RWPE1 (cell line): Measurements from ENCODE around the gene SDHA.

Experiments used
- CTCF ChIA-PET: fragments of 350-600 bp; sonication (Branson Sonifier 250); formaldehyde crosslinking; extraction: SDS; loops from one replicate; lab custom pipeline; 2021; lab: Yijun Ruan, JAX
- POLR2A ChIA-PET: fragments of 400-600 bp; formaldehyde crosslinking; extraction: SDS; loops from one replicate; lab custom pipeline; 2020; ENCODE audit warnings: antibody characterized with exemption; ENCODE audit not compliant: low non-redundant PET; lab: Yijun Ruan, JAX
- DNase-seq: peaks from one replicate; pipeline ENCODE4 v3.0.0; 2012; ENCODE audit warnings: low spot score
- H3K27ac ChIP-seq: fragments of 450-650 bp; 2 replicates; pipeline ENCODE4 v1.5.1; 2017
- CTCF ChIP-seq: fragments of 450-650 bp; conservative IDR thresholded peaks from 2 replicates; pipeline ENCODE4 v1.5.1; 2017; ENCODE audit warnings: low read depth, mild to moderate bottlenecking

SDHA gene

GRCh38 chr5:217494-218456 is at the start of gene SDHA, which contains the start of gene CCDC127:
SDHA (plus strand) TSS chr5:218320; CDS start chr5:218356, 36 bp downstream.
CCDC127 (minus strand) TSS chr5:218153; CDS start chr5:216849, 1,304 bp downstream.
- H3K27ac ChIP-seq = peak within 1 kb of the TSS; percentile 88
- TF ChIP-seq CTCF = peak; percentile 65
- DNase-seq = peak; percentile 100
- CTCF ChIA-PET = interaction anchor here (0.7 to 0.9 kb wide), 2 partner anchors 19 to 28 kb away, joined by 3 to 5 read pairs; no protein-coding TSS in a partner anchor
- POLR2A ChIA-PET = interaction anchor here (0.6 kb wide), 1 partner anchor 985 kb away, joined by 4 read pairs; no protein-coding TSS in a partner anchor

GRCh38 chr5:169071-169727 is 48.9 kb upstream of the SDHA start:
- H3K27ac ChIP-seq = no peak overlapping the region
- POLR2A ChIA-PET = no interaction called here
- no peak for DNase-seq
- no peak for TF ChIP-seq CTCF
- CTCF ChIA-PET = no interaction called here

- CTCF ChIA-PET = no interaction called here
- POLR2A ChIA-PET = no interaction called here
- H3K27ac ChIP-seq = no peak overlapping the region
- no peak for DNase-seq
- TF ChIP-seq CTCF = no peak
These were observed 48.4 kb upstream of the SDHA start for GRCh38 chr5:169728-170094.

- H3K27ac ChIP-seq = no peak overlapping the region
- no peak for DNase-seq
- CTCF ChIA-PET = no interaction called here
- no peak for TF ChIP-seq CTCF
- POLR2A ChIA-PET = no interaction called here
These were observed 46.9 kb upstream of the SDHA start for GRCh38 chr5:170971-171800.

GRCh38 chr5:171801-172331 is 46.3 kb upstream of the SDHA start:
- POLR2A ChIA-PET = no interaction called here
- H3K27ac ChIP-seq = no peak overlapping the region
- no peak for DNase-seq
- CTCF ChIA-PET = no interaction called here
- TF ChIP-seq CTCF = no peak
